NCI-H146 treated with DMSO at 0.1 percent for 48 hours (cell line): Measurements from ENCODE around the gene TMEM14B.
"Not testable (repeated sequence)": the region's sequence is repeated elsewhere in the genome, so short reads cannot be mapped to it uniquely, and the experiment has no call there.

Experiments
- DNase-seq: peaks from one replicate; lab custom pipeline; 2025; ENCODE audit not compliant: unreplicated experiment; lab: John Stamatoyannopoulos, UW

Gene TMEM14B

DNA sequence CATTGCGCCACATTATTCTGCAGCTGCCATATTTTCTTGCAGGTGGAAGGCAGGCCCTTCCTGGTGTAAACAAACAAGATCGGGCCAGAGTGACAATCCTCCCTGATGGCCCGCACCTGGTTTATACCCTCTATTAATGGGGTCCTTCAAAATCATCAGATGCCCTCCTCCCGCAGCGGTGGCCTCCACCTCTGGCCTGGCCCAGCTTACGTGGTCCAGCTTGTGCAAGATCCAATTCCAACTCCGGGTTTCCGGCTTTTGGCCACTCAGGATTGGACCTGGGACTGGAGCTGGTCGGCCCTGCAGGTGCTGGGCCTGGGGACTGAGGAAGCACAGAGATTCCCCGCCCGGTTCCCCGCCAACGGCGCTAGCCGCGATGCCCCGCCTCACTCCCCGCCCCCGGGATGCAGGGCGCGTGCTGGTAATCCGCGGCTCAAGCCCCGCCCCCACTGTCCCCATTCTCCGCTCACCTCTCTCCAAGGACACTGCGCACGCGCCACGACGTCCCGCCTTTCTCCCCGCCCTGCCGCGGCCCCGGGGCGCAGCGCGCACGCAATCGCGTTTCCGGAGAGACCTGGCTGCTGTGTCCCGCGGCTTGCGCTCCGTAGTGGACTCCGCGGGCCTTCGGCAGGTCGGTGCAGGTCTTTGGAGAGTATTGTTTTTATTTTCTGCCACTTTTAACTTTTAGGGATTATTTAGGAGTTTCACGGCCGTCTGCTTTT, at the start of gene TMEM14B:
Gene TMEM14B (plus strand): TSS at position 555 of the 722 bp plus-strand sequence. CDS start 1,441 bp downstream, outside the sequence.
- peak; percentile 96 for DNase-seq

DNA sequence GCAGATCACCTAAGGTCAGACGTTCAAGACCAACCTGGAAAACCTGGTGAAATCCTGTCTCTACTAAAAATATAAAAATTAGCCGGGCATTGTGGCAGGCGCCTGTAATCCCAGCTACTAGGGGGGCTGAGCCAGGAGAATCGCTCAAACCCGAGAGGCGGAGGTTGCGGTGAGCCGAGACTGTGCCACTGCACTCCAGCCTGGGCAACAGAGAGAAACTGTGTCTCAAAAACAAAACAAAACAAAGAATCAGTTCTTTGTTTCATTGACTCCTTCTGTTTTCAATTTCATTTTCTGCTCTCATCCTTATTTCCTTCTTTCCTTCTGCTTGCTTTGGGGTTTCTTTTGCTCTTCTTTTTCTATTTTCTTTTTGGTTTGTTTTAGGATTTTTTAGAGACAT, 33.6 kb upstream of the TMEM14B start:
- DNase-seq, result no peak

DNA sequence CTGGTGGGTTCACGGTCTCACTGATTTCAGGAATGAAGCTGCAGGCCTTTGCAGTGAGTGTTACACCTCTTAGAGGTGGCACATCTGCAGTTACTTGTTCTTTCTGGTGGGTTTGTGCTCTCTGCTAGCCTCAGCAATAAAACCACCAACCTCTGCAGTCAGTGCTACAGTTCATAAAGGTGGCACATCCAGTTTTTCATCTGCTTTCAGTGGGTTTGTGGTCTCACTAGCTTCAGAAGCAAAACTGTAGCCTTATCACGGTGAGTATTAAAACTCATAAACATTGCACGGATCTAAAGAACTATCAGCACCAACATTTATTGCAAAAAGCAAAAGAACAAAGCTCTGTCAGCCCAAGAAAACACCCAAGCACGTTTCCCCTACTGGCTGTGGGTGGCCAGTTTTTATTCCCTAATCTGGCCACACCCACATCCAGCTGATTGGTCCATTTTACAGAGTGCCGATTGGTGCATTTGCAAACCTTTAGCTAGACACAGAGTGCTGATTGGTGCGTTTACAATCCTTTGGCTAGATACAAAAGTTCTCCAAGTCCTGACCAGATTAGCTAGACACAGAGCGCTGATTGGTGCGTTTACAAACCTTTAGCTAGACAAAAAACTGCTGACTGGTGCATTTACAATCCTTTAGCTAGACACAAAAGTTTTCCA, 28.2 kb upstream of the TMEM14B start:
- no peak for DNase-seq

DNA sequence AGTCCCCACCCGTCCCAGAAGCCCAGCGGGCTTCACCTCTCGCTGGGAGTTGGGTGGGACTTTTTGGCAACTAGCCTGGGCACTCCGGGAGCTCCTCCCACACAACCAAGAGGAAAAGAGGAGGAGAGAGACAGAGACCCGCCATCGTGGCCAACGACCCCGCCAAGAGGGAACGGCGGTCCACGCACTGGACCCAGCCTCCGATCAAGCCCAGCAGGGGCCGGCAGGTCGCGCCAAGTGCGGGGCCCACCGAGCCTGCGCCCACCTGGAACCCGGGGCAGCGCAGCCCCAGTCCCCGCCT, 27.7 kb upstream of the TMEM14B start:
- no peak for DNase-seq

DNA sequence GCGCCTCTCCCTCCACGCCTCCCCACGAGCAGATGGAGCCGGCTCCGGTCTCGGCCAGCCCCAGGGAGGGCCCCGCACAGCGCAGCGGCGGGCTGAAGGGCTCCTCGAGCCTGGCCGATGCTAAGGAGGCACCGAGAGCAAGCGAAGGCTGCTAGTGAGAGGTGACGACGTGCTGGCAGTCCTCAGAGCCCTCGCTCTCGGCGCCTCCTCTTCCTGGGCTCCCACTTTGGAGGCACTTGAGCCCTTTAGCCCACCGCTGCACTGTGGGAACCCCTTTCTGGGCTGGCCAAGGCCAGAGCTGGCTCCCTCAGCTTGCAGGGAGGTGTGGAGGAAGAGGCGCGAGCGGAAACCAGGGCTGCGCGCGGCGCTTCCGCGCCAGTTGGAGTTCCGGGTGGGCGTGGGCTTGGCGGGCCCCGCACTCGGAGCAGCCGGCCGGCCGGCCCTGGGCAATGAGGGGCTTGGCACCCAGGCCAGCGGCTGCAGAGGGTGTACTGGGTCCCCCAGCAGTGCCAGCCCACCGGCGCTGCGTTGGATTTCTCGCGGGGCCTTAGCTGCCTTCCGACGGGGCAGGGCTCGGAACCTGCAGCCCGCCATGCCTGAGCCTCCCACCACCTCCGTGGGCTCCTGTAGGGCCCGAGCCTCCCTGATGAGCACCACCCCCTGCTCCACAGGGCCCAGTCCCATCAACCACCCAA, 27.2 kb upstream of the TMEM14B start:
- DNase-seq, result no peak

DNA sequence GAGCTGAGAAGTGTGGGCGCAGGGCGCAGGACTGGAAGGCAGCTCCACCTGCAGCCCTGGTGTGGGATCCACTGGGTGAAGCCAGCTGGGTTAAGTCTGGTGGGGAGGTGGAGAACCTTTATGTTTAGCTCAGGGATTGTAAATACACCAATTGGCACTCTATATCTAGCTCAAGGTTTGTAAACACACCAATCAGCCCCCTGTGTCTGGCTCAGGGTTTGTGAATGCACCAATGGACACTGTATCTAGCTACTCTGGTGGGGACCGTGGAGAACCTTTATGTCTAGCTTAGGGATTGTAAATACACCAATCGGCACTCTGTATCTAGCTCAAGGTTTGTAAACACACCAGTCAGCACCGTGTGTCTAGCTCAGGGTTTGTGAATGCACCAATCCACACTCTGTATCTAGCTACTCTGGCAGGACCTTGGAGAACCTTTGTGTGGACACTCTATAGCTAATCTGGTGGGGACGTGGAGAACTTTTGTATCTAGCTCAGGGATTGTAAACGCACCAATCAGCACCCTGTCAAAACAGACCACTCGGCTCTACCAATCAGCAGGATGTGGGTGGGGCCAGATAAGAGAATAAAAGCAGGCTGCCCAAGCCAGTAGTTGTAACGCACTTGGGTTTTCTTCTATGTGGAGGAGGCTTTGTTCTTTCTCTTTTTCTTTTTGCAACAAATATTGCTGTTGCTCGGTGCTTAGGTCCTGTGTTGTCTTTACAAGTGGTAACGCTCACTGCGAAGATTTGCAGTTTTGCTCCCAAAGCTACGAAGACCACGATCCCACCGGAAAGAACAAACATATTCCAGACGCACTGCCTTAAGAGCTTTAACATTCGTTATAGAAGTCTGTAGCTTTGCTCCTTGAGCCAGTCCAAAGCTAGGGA, 26.4 kb upstream of the TMEM14B start:
- DNase-seq, result not testable (repeated sequence)

DNA sequence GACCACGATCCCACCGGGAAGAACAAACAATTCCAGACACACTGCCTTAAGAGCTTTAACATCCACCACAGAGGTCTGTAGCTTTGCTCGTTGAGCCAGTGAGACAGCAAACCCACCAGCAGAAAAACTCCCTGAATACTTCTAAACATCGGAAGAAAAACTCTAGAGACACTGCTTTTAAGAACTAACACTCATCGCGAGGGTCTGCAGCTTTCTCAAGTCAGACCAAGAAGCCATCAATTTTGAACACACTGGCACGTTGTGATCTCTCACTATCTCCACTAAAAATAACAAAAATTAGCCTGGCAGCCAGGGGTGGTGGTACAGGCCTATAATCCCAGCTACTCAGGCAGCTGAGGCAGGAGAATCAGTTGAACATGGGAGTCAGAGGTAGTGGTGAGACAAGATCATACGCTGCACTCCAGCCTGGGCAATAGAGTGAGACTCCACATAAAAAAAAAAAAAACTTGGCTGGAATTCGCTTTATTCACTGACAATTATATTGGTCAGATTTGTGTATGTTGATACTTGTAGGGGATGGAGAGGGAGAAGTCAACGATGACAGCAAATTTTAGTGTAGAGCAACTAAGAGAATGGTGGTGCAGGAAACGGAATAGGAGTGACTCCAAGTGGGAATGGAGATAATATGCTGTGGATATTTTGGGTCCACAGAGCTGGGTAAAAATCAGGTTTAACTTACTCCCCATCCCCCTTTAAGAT, 25.6 kb upstream of the TMEM14B start:
- DNase-seq, result no peak

DNA sequence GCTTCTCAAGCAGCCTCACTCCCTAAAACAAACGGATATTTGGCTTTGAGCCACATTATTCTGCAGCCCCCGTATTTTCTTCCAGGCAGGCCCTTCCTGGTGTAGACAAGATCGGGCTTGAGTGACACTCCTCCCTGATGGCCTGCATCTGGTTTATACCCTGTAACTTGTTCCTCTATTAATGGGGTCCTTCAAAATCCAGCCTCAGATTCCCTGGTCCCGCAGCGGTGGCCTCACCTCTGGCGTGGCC, 25.1 kb upstream of the TMEM14B start:
- DNase-seq, result no peak

DNA sequence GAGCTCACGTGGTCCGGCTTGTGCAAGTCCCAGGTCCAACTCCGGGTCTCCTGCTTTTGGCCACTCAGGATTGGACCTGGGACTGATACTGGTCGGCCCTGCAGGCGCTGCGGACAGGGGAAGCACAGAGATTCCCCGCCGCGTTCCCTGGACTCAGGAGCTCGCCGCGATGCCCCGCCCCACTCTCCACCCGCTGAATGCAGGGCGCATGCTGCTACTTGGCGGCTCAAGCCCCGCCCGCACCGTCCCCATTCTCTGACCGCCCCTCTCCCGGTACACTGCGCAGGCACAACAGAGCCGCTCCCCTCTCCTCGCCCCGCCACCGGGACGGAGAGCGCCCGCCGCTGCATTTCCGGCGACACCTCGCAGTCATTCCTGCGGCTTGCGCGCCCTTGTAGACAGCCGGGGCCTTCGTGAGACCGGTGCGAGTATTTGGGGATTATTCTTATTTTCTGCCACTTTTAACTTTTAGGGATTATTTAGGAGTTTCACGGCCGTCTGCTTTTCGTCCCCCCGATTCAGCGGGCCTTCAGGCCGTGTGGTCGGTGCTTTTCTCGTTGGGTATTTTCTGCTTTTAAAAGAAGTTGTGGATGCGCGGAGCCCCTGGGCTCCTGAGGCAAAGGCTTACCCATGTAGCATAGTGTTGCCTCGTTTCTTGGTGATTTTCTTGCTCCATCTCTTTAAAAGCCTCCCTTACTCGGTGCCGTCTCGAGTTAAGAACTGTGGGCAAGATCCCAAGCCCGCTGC, 24.6 kb upstream of the TMEM14B start, which contains the start of gene TMEM14C:
Gene TMEM14C (plus strand): TSS at position 251 of the 747 bp plus-strand sequence. CDS start 1,544 bp downstream, outside the sequence.
- DNase-seq, result peak; percentile 94

DNA sequence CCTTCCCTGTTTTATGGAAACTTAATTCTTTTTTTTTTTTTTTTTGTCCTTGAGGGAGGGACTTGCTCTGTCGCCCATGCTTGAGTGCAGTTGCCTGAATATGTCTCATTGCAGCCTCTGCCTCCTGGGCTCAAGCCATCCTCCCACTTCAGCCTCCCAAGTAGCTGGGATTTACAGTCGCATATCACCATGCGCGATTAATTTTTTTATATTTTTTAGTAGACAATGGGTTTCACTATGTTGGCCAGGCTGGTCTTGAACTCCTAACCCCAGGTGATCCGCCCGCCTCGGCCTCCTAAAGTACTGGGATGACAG, 24.1 kb upstream of the TMEM14B start:
- DNase-seq, result no peak

DNA sequence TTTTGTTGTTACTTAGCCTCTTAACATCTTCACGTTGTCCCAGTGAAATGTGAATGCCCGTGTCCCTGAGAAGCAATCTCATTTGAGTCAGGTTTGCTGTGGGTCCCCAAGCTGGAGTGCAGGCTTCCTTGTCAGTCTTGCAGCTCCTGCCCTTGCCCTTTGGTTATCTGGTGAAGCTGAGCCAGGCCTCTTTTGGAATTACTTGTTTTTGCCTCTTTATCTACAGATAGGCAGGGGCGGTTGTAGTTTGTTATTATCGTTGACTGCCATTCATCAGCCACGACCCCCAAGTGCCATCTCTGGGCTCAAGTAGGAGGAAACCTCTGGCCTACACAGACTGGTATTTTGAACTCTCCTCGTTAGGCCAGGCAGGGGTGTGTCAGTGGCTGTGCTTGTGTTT, 22.6 kb upstream of the TMEM14B start:
- no peak for DNase-seq

DNA sequence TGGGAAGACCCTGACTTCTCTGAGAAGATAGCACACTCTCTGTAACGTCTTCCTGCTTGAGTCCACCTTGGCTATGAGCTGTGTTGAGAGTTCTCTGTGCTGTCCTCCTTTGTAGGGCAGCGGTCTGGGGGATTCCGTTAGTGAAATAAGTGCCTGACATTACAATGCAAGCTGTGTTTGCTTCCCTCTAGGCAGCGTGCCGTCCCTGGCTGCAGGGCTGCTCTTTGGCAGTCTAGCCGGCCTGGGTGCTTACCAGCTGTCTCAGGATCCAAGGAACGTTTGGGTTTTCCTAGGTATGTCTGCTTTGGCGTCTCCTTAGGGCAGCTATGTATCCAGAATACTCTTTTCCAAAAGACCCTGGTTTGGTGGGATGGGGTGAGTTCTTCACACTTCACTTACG, 21.9 kb upstream of the TMEM14B start:
- DNase-seq, result no peak

DNA sequence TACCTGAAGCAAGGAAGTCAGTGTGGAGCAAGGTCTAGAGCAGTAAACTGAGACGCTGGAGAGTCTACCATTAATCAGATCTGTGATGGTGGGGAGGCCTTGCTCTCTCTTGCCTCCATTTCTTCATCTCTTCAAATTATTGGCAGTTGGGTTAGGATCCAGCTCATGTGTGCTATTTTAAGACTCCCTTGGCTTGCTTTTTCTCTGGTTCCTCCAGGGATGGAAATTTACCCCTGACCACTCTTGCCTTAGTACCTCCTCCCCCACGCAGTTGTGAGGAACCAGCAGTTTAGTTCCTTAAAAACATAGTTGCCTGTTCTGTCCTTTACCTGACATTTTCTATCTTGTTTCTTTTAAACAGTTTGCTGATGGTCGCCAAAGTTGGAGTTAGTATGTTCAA, 17.4 kb upstream of the TMEM14B start:
- DNase-seq, result no peak

DNA sequence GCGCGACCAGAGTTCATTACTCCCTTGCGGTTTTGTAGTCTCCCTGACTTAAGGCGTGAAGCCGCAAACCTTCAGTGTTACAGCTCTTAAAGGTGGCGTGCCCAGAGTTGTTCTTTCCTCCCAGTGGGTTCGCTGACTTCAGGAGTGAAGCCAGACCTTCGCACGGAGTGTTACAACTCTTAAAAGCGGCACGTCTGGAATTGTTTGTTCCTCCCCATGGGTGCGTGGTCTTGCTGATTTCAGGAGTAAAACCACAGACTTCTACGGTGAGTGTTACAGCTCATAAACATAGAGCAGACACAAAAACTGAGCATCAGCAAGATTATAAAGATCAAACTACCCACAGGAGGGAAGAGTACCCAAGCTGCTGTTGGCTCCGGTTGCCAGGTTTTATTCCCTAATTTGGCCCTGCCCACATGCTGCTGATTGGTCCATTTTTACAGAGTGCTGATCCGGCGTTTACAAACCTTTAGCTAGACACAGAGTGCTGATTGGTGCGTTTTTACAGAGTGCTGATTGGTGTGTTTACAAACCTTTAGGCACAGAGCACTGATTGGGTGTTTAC, 14.4 kb upstream of the TMEM14B start:
- no peak for DNase-seq

DNA sequence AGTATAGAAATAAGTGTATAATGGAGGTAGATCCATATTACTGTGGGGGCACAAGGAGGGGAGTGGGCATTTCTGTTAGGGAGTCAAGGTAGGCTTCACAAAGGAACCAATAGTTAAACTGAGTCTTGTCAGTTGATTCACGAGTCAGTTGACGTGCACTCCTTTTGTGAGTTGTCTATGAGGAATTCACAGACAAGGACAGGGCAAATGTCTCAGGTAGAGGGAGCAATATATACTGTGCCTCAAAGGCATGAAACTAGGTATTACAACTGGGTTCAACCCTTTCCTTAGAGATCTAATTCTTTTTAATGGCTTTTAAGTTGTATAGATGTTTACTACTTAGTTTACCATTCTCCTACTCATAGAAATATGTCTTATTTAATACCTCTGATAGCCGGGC, 13.7 kb upstream of the TMEM14B start:
- DNase-seq, result no peak

DNA sequence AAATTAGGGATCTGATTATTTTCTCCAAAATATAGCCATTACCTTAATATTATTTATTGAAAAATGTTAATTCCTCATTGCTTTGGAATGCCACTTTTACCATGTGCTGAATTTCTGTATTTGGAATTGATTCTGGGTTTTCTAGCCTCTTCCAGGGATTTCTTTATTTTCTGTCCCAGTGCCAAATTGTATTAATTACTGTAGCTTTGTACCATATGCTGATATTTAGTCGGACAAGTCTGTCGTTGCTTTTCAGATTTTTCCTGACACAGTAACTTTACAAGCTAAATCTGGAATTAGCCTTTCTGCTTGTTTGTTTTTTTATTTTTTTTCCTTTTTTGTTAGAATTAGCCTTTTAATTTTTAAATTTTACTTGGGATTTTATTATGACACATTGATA, 10.9 kb upstream of the TMEM14B start:
- DNase-seq, result no peak

DNA sequence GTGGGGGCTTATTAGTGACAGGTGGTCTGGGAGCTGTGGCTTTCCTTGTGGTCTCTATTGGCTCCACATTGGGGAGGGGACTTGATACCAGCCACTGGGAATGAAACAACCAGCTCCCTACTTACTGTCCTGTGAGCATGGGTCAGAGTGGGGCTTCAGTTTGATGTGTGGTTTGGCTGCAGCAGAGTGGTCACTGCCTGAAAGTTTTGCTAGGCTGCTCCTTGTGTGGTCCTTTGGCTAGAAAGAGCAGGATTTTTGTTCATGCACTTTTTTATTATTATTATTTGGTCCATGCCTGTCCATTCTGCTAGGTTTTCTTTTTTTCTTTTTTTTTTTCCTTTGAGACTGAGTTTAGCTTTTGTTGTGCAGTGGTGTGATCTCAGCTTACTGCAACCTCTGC, 7.5 kb upstream of the TMEM14B start:
- DNase-seq, result no peak

DNA sequence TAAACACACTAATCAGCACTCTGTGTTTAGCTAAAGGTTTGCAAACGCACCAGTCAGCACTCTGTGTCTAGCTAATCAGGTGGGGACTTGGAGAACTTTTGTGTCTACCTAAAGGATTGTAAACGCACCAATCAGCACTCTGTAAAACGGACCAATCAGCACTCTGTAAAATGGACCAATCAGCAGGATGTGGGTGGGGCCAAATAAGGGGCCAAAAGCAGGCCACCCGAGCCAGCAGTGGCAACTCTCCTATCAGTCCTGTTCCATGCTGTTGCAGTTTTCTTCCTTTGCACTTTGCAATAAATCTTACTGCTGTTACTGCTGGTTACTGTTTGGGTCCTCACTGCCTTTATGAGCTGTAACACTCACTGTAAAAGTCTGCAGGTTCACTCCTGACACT, 6.0 kb upstream of the TMEM14B start:
- not testable (repeated sequence) for DNase-seq

DNA sequence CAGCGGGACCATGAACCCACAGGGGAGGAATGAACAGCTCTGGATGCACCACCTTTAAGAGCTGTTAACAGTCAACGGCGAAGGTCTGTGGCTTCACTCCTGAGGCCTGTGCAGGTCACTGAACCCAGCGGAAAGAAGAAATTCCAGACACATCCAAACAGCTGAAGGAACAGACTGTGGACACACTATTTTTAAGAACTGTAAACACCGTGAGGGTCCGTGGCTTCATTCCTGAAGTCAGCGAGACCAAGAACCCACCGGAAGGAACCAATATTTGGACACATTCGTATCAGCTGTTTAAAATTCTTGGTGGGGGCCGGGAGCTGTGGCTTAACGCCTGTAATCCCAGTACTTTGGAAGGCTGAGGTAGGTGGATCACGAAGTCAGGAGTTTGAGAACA, 5.4 kb upstream of the TMEM14B start:
- DNase-seq, result no peak

DNA sequence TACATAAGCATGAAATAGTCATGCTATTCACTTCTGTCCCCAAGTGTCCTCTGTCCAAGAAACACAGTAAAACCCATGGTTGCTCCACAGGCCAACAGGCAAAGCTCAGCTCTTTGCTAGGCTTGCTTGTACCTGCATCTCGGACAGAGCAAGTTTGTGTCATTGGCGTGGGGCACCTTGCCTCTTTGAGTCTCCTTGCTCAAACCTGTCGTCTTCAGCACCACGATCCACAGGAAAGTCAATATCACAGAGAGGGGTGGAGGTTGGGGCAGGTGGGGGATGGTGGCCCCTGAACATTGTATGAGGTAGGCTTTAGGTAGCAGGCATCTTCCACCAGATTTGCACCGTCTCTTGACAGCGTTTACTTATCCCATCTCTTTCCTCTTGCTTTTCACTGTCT, 4.1 kb upstream of the TMEM14B start:
- no peak for DNase-seq
